Keratinocyte (primary cell): ENCODE results near the gene FAM32A. TPM values are rescaled to one million over a fixed set of nuclear protein-coding genes. Genes with fewer than 3 reads are reported as not detected.

Source experiments
- DNase-seq: peaks from one replicate; pipeline ENCODE4 v3.0.0-alpha.2; 2011; ENCODE audit warnings: low read depth, missing footprints, low spot score
- FAIRE-seq: peaks from 2 replicates; lab custom pipeline; 2011; peaks lifted over from hg19 to GRCh38; lab: Jason Lieb, UNC
- H2AFZ ChIP-seq: 2 replicates; pipeline ENCODE4 v1.6.0; 2012; ENCODE audit warnings: low read length, control low read depth, inconsistent platforms; ENCODE audit not compliant: control insufficient read depth
- H3K27ac ChIP-seq: 2 replicates; pipeline ENCODE4 v1.5.1; 2011; ENCODE audit warnings: low read length; ENCODE audit not compliant: control insufficient read depth, insufficient read depth
- H3K27me3 ChIP-seq: 3 replicates; pipeline ENCODE4 v1.6.0; 2011; ENCODE audit warnings: low read length; ENCODE audit not compliant: control insufficient read depth, insufficient read depth; ENCODE audit errors: extremely low read depth
- H3K36me3 ChIP-seq, 2 experiments: 2 replicates in 1 of 2; 3 replicates in 1 of 2; pipeline ENCODE4 v1.5.1; 2011; ENCODE audit warnings: low read length in 2 of 2, mild to moderate bottlenecking in 1 of 2; ENCODE audit not compliant: control insufficient read depth in 2 of 2, insufficient read depth in 2 of 2; ENCODE audit errors: extremely low read depth in 1 of 2
- H3K4me1 ChIP-seq: 3 replicates; pipeline ENCODE4 v1.5.1; 2011; ENCODE audit warnings: low read length; ENCODE audit not compliant: control insufficient read depth, insufficient read depth; ENCODE audit errors: extremely low read depth
- H3K4me2 ChIP-seq: 3 replicates; pipeline ENCODE4 v1.6.0; 2011; ENCODE audit warnings: low read depth, low read length; ENCODE audit not compliant: control insufficient read depth, insufficient read depth; ENCODE audit errors: extremely low read depth
- H3K4me3 ChIP-seq, 3 experiments: fragments of 200-600 bp in 1 of 3; sonication (generic) in 1 of 3; 2 replicates in 2 of 3; 3 replicates in 1 of 3; pipeline ENCODE4 v1.5.1; 2011 to 2016; ENCODE audit warnings: low read length in 3 of 3, mild to moderate bottlenecking in 3 of 3, control low read depth in 2 of 3, inconsistent platforms in 1 of 3, low read depth in 1 of 3, mixed read lengths in 1 of 3, mixed run types in 1 of 3, moderate library complexity in 1 of 3; ENCODE audit not compliant: control insufficient read depth in 2 of 3, insufficient read depth in 2 of 3; ENCODE audit errors: extremely low read depth in 1 of 3
- H3K79me2 ChIP-seq: 2 replicates; pipeline ENCODE4 v1.6.0; 2012; ENCODE audit warnings: low read length; ENCODE audit not compliant: control insufficient read depth, insufficient read depth
- H3K9ac ChIP-seq: 3 replicates; pipeline ENCODE4 v1.6.0; 2011; ENCODE audit warnings: low read length; ENCODE audit not compliant: control insufficient read depth, insufficient read depth; ENCODE audit errors: extremely low read depth
- H3K9me1 ChIP-seq: 3 replicates; pipeline ENCODE4 v1.6.0; 2011; ENCODE audit warnings: low read length; ENCODE audit not compliant: control insufficient read depth, insufficient read depth; ENCODE audit errors: extremely low read depth
- H3K9me3 ChIP-seq: 2 replicates; pipeline ENCODE4 v1.5.1; 2012; ENCODE audit warnings: low read depth, low read length; ENCODE audit not compliant: control insufficient read depth
- H4K20me1 ChIP-seq: 3 replicates; pipeline ENCODE4 v1.6.0; 2011; ENCODE audit warnings: low read length; ENCODE audit not compliant: control insufficient read depth, insufficient read depth; ENCODE audit errors: extremely low read depth
- EZH2 ChIP-seq: IDR thresholded peaks from one replicate; pipeline ENCODE4 v1.6.1; 2012; ENCODE audit warnings: inconsistent platforms, mild to moderate bottlenecking, low read length, moderate library complexity
- dilution Hi-C: fragments of 300-500 bp; cut with MboI; formaldehyde crosslinking; loops from one replicate; pipeline ENCODE4 v1.7.0; 2020; ENCODE audit warnings: low sequenced_read_pairs; ENCODE audit not compliant: extremely low pct_ligation_motif_present
- polyA plus RNA-seq, 5 experiments: library from polyadenylated mRNA; depleted of rRNA in 3 of 5; stranded (reverse) in 3 of 5; stranded (forward) in 1 of 5; unstranded in 1 of 5; fragments of >200 nt; gene quantifications; 1 replicate in 1 of 5; 2 replicates in 3 of 5; 3 replicates in 1 of 5; pipeline versions ENCODE4 v1.2.1 to v1.2.3, GENCODE V29; 2011 to 2012; ENCODE audit warnings: missing spikeins in 2 of 5, low read depth in 1 of 5, low replicate concordance in 1 of 5
- TF ChIP-seq, protein P1 (sequence below), 3 experiments: IDR thresholded peaks in 1 of 3; conservative IDR thresholded peaks in 1 of 3; optimal IDR thresholded peaks in 1 of 3; 2 replicates in 2 of 3; 3 replicates in 1 of 3; pipeline versions ENCODE3 to v1.5.1; 2011; ENCODE audit warnings: low read length in 3 of 3, mild to moderate bottlenecking in 3 of 3, moderate library complexity in 2 of 3, control low read depth in 1 of 3, inconsistent platforms in 1 of 3; ENCODE audit not compliant: insufficient read depth in 2 of 3; ENCODE audit errors: extremely low read depth in 1 of 3

Gene FAM32A
- polyA plus RNA-seq, 1 donor (not counting 4 experiments of a cell fraction or from before 2014, with no cell fraction given): 105 TPM

GRCh38 chr19:16226184-16226591 lies 41.0 kb downstream of the FAM32A start:
- dilution Hi-C loops: no loop called here
- no peak overlapping the region for H3K4me2 ChIP-seq
- H3K79me2 ChIP-seq: no peaks in the 10 kb centered on the region
- H3K4me1 ChIP-seq: no peaks in the 10 kb centered on the region
- H3K27ac ChIP-seq: no peak overlapping the region
- H3K27me3 ChIP-seq: no peaks in the 10 kb centered on the region
- no peak for DNase-seq
- H3K9me1 ChIP-seq: no peaks in the 10 kb centered on the region
- peaks cover 3% of the 10 kb centered on the region for H3K9me3 ChIP-seq
- H3K4me3 ChIP-seq: no peak overlapping the region
- no peak for TF ChIP-seq EZH2
- TF ChIP-seq, protein P1, sequence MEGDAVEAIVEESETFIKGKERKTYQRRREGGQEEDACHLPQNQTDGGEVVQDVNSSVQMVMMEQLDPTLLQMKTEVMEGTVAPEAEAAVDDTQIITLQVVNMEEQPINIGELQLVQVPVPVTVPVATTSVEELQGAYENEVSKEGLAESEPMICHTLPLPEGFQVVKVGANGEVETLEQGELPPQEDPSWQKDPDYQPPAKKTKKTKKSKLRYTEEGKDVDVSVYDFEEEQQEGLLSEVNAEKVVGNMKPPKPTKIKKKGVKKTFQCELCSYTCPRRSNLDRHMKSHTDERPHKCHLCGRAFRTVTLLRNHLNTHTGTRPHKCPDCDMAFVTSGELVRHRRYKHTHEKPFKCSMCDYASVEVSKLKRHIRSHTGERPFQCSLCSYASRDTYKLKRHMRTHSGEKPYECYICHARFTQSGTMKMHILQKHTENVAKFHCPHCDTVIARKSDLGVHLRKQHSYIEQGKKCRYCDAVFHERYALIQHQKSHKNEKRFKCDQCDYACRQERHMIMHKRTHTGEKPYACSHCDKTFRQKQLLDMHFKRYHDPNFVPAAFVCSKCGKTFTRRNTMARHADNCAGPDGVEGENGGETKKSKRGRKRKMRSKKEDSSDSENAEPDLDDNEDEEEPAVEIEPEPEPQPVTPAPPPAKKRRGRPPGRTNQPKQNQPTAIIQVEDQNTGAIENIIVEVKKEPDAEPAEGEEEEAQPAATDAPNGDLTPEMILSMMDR (optimal IDR thresholded peaks at IDR 0.05 in 1 of 3, IDR thresholded peaks at IDR 0.05 in 1 of 3, conservative IDR thresholded peaks at IDR 0.05 in 1 of 3; ENCODE audit: extremely low read depth in 1 of 3, insufficient read depth in 2 of 3, low read length in 3 of 3): no peak
- H3K9ac ChIP-seq: no peak overlapping the region
- no peaks in the 10 kb centered on the region for H4K20me1 ChIP-seq
- H3K36me3 ChIP-seq: peaks cover 23 to 43% of the 10 kb centered on the region in 2 experiments
- no peak for FAIRE-seq
- no peak overlapping the region for H2AFZ ChIP-seq

DNA sequence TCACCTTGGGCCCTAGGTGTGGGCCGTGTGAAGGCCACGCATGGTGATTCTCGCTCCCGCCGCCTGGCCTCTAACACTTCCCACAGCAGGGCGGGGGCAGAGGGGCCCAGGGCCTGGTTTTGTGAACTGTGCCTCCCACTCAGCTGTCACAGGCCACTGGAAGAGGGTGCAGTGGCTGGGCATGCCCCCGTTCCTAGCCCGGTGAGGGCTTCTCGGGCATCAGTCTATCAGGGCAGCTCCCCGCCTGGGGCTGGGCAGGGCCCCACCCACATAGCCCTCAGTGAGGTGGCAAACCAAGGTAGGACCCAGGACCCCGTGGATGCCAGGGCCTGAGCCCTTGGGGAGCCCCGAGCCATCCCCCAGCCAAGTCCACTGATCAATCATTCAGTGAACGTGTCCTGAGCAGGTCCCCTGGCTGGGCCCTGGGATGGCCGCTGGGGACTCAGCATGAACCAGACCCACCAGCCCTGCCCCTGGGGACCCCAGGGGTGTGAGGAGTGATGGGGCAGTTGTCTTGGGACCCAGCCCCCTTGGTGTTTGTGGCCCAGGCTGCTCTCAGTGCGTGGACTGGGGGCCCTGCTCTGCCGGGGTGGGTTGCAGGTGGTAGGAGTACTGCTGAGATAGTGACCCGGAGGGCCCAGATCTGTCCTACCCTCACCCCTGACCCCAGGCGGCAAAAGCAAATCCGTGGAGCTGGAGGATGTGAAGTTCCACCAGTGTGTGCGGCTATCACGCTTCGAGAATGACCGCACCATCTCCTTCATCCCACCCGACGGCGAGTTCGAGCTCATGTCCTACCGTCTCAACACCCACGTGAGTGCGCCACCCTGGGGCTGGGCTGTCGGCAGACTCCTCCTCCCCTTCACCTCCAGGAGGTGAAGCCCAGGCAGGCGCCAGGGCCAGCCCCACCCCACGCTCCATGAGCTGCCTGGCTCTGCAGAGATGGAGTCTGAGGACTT lies 41.9 kb downstream of the FAM32A start:
- DNase-seq (no peak), FAIRE-seq (no peak)
- Histone ChIP-seq H3K27ac (no peak overlapping the region), H3K27me3 (no peaks in the 10 kb centered on the region), H3K4me3 (no peak overlapping the region), H3K9me1 (no peaks in the 10 kb centered on the region), H3K4me1 (no peaks in the 10 kb centered on the region), H3K9ac (no peak overlapping the region), H4K20me1 (no peaks in the 10 kb centered on the region), H3K9me3 (no peaks in the 10 kb centered on the region), H3K36me3 (peaks cover 23 to 43% of the 10 kb centered on the region in 2 experiments), H2AFZ (no peak overlapping the region), H3K79me2 (no peaks in the 10 kb centered on the region), H3K4me2 (no peak overlapping the region)
- no peak for TF ChIP-seq EZH2
- TF ChIP-seq, protein P1 (optimal IDR thresholded peaks at IDR 0.05 in 1 of 3, IDR thresholded peaks at IDR 0.05 in 1 of 3, conservative IDR thresholded peaks at IDR 0.05 in 1 of 3; ENCODE audit: extremely low read depth in 1 of 3, insufficient read depth in 2 of 3, low read length in 3 of 3): no peak
- dilution Hi-C loops: no loop called here
